Measurements from ENCODE around the gene PDIA3. TPM values are rescaled to one million over a fixed set of nuclear protein-coding genes. Genes with fewer than 3 reads are reported as not detected.
A peak's percentile ranks its signal among the peaks of the same experiment; 100 is the strongest.

PDIA3 gene
- total RNA-seq, 1 experiment from 2014 or later = 630 TPM

DNA sequence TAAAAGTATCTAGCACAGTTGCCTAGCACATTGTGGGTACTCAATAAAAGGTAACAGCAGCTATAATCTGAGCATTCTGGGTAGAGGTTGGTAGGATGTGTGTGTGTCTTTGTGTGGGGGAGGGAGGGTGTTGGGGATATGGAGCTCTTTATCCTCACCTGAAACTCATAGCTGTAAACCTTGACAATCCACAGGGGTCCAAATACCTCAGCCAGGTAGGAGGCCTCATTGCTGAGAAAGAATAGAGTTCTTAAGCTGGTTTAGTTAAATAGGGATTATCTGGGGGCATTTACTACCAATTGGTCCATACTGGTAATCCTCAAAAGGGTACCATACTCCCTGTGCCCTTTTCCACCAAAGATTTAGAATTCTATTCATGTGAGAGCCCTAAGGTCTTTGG lies 49.8 kb downstream of the PDIA3 start:
- ChIA-PET POLR2A (interaction anchor here (0.7 to 13.7 kb wide), 3 partner anchors 18 to 542 kb away, joined by 4 to 162 read pairs (median 5); partner anchors contain the start of genes ELL3 and MFAP1), CTCF (interaction anchor here (0.8 to 2.9 kb wide), 6 partner anchors 18 to 297 kb away, joined by 3 to 11 read pairs (median 4); partner anchors contain the start of gene ELL3)
- H3K27me3 Mint-ChIP-seq (ENCODE audit: insufficient read depth, unreplicated experiment) = no peaks in the 10 kb centered on the region
- H3K4me1 Mint-ChIP-seq (ENCODE audit: insufficient read depth, unreplicated experiment) = peaks cover 38% of the 10 kb centered on the region
- intact Hi-C loops (cut with micrococcal nuclease) = no loop called here
- no peaks in the 10 kb centered on the region for H3K9me3 Mint-ChIP-seq (ENCODE audit: unreplicated experiment)
- peaks cover 64% of the 10 kb centered on the region for H3K36me3 Mint-ChIP-seq (ENCODE audit: insufficient read depth, unreplicated experiment)
- no peak overlapping the region for H3K4me3 Mint-ChIP-seq (ENCODE audit: unreplicated experiment)
- TF ChIP-seq, protein P1, sequence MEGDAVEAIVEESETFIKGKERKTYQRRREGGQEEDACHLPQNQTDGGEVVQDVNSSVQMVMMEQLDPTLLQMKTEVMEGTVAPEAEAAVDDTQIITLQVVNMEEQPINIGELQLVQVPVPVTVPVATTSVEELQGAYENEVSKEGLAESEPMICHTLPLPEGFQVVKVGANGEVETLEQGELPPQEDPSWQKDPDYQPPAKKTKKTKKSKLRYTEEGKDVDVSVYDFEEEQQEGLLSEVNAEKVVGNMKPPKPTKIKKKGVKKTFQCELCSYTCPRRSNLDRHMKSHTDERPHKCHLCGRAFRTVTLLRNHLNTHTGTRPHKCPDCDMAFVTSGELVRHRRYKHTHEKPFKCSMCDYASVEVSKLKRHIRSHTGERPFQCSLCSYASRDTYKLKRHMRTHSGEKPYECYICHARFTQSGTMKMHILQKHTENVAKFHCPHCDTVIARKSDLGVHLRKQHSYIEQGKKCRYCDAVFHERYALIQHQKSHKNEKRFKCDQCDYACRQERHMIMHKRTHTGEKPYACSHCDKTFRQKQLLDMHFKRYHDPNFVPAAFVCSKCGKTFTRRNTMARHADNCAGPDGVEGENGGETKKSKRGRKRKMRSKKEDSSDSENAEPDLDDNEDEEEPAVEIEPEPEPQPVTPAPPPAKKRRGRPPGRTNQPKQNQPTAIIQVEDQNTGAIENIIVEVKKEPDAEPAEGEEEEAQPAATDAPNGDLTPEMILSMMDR (IDR thresholded peaks at IDR 0.05; ENCODE audit: unreplicated experiment) = no peak
- no peak overlapping the region for H3K27ac Mint-ChIP-seq (ENCODE audit: low read depth, unreplicated experiment)
- no peak for DNase-seq (ENCODE audit: unreplicated experiment)
- BruUV-seq (replicated peaks) = no TSS peak

- DNase-seq (ENCODE audit: unreplicated experiment) = no peak
- CTCF ChIA-PET = interaction anchor here (0.6 to 2.9 kb wide), 4 partner anchors 21 to 52 kb away, joined by 3 to 11 read pairs (median 3); partner anchors contain the start of gene ELL3
- intact Hi-C loops (cut with micrococcal nuclease) = no loop called here
- H3K4me1 Mint-ChIP-seq (ENCODE audit: insufficient read depth, unreplicated experiment) = peaks cover 36% of the 10 kb centered on the region
- H3K36me3 Mint-ChIP-seq (ENCODE audit: insufficient read depth, unreplicated experiment) = peaks cover 69% of the 10 kb centered on the region
- no peaks in the 10 kb centered on the region for H3K27me3 Mint-ChIP-seq (ENCODE audit: insufficient read depth, unreplicated experiment)
- TF ChIP-seq, protein P1 (IDR thresholded peaks at IDR 0.05; ENCODE audit: unreplicated experiment) = no peak
- BruUV-seq (replicated peaks) = no TSS peak
- H3K4me3 Mint-ChIP-seq (ENCODE audit: unreplicated experiment) = no peak overlapping the region
- no peak overlapping the region for H3K27ac Mint-ChIP-seq (ENCODE audit: low read depth, unreplicated experiment)
- POLR2A ChIA-PET = interaction anchor here (0.7 to 13.7 kb wide), 2 partner anchors 19 to 543 kb away, joined by 5 to 162 read pairs; partner anchors contain the start of gene ELL3
- no peaks in the 10 kb centered on the region for H3K9me3 Mint-ChIP-seq (ENCODE audit: unreplicated experiment)
These were observed 50.3 kb downstream of the PDIA3 start for GRCh38 chr15:43796566-43796965.

- TF ChIP-seq, protein P1 (IDR thresholded peaks at IDR 0.05; ENCODE audit: unreplicated experiment) = no peak
- Mint-ChIP-seq H3K36me3 (ENCODE audit: insufficient read depth, unreplicated experiment) (peaks cover 72% of the 10 kb centered on the region), H3K27me3 (ENCODE audit: insufficient read depth, unreplicated experiment) (no peaks in the 10 kb centered on the region), H3K9me3 (ENCODE audit: unreplicated experiment) (no peaks in the 10 kb centered on the region), H3K27ac (ENCODE audit: low read depth, unreplicated experiment) (peak overlapping the region; percentile 97), H3K4me1 (ENCODE audit: insufficient read depth, unreplicated experiment) (peaks cover 33% of the 10 kb centered on the region), H3K4me3 (ENCODE audit: unreplicated experiment) (no peak overlapping the region)
- DNase-seq (ENCODE audit: unreplicated experiment) = no peak
- intact Hi-C loops (cut with micrococcal nuclease) = no loop called here
- ChIA-PET CTCF (no interaction called here), POLR2A (interaction anchor here (0.7 to 13.7 kb wide), 8 partner anchors 8 to 288 kb away, joined by 3 to 162 read pairs (median 10); partner anchors contain the start of genes ELL3, MFAP1, SERF2 and WDR76)
- no TSS peak for BruUV-seq (replicated peaks)
These were observed 53.1 kb downstream of the PDIA3 start for GRCh38 chr15:43799209-43799944.

DNA sequence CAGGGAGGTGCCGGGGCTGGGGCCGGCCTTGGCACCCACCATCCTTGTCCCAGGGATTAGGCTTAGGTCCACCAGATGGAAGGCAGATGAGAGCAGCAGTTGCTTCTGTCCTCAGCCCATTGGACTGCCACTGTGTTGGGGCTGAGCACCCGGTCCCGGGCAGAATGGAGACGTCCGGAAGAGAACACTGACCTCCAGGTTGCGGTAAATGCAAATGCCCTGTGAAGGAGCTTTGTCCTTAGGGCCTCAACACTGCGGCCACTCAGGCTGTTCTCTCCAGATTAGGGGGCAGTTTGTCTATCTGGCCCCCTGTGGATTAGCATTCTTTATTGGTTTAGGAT lies 53.7 kb downstream of the PDIA3 start, which contains the start of gene SERINC4:
Gene SERINC4, minus strand, starts transcription at position 276 of the 341 bp plus-strand sequence. Its CDS starts 234 bp downstream, at position 42.
- CTCF ChIA-PET = interaction anchor here (0.6 kb wide), 1 partner anchor 30 kb away, joined by 3 read pairs; no protein-coding TSS in a partner anchor
- Mint-ChIP-seq H3K27me3 (ENCODE audit: insufficient read depth, unreplicated experiment) (no peaks in the 10 kb centered on the region), H3K9me3 (ENCODE audit: unreplicated experiment) (no peaks in the 10 kb centered on the region), H3K27ac (ENCODE audit: low read depth, unreplicated experiment) (peak within 1 kb of the TSS; percentile 97), H3K4me1 (ENCODE audit: insufficient read depth, unreplicated experiment) (peaks cover 33% of the 10 kb centered on the region), H3K36me3 (ENCODE audit: insufficient read depth, unreplicated experiment) (peaks cover 72% of the 10 kb centered on the region), H3K4me3 (ENCODE audit: unreplicated experiment) (peak within 1 kb of the TSS; percentile 90)
- POLR2A ChIA-PET = interaction anchor here (0.6 to 13.7 kb wide), 13 partner anchors 9 to 737 kb away, joined by 3 to 162 read pairs (median 5); partner anchors contain the start of genes EIF3J, ELL3, MFAP1 and SERF2
- peak; percentile 5 for DNase-seq (ENCODE audit: unreplicated experiment)
- BruUV-seq (replicated peaks) = no TSS peak
- intact Hi-C loops (cut with micrococcal nuclease) = no loop called here
- TF ChIP-seq, protein P1 (IDR thresholded peaks at IDR 0.05; ENCODE audit: unreplicated experiment) = no peak

Measured in MCF 10A (cell line).